Neural cell (in vitro differentiated cells): ENCODE data around the gene KAT2A. TPM values are rescaled to one million over a fixed set of nuclear protein-coding genes. Genes with fewer than 3 reads are reported as not detected.

ENCODE experiments used
- H2AFZ ChIP-seq: fragments of 200-600, 300-800 bp; sonication (generic), shearing (Covaris generic); 2 replicates; pipeline ENCODE4 v1.6.0; 2014; ENCODE audit warnings: low read depth, mild to moderate bottlenecking, antibody characterized with exemption, low read length, moderate library complexity
- H3F3A ChIP-seq: fragments of 200-600 bp; shearing (Covaris generic); 2 replicates; pipeline ENCODE4 v1.6.1; 2016; ENCODE audit warnings: mild to moderate bottlenecking, moderate library complexity, mixed read lengths, antibody characterized with exemption, low read length; ENCODE audit not compliant: insufficient read depth, poor library complexity, severe bottlenecking
- H3K27ac ChIP-seq: fragments of 200-600, 300-800 bp; sonication (generic), shearing (Covaris generic); 2 replicates; pipeline ENCODE4 v1.5.1; 2014; ENCODE audit warnings: mild to moderate bottlenecking, low read length, moderate library complexity
- H3K27me3 ChIP-seq: fragments of 300-800, 200-600 bp; sonication (generic), shearing (Covaris generic); 2 replicates; pipeline ENCODE4 v1.6.0; 2014; ENCODE audit warnings: mild to moderate bottlenecking, low read depth, low read length, moderate library complexity; ENCODE audit not compliant: insufficient read depth
- H3K36me3 ChIP-seq: fragments of 300-800, 200-600 bp; sonication (generic), shearing (Covaris generic); 2 replicates; pipeline ENCODE4 v1.5.1; 2014; ENCODE audit warnings: mild to moderate bottlenecking, antibody characterized with exemption, low read length, moderate library complexity; ENCODE audit not compliant: insufficient read depth
- H3K4me2 ChIP-seq: fragments of 300-800, 200-600 bp; sonication (generic), shearing (Covaris generic); 2 replicates; pipeline ENCODE4 v1.6.0; 2014; ENCODE audit warnings: mild to moderate bottlenecking, low read length
- H3K4me3 ChIP-seq: fragments of 300-800, 200-600 bp; sonication (generic), shearing (Covaris generic); 2 replicates; pipeline ENCODE4 v1.5.1; 2014; ENCODE audit warnings: mild to moderate bottlenecking, low read length, moderate library complexity
- H3K79me2 ChIP-seq: fragments of 200-600 bp; shearing (Covaris generic); replicated peaks from 2 replicates; pipeline ENCODE4 v1.6.0; 2014; ENCODE audit warnings: mild to moderate bottlenecking, low read length, moderate library complexity; ENCODE audit not compliant: insufficient read depth
- H3K9ac ChIP-seq: fragments of 300-800, 200-600 bp; sonication (generic), shearing (Covaris generic); 2 replicates; pipeline ENCODE4 v1.6.1; 2016; ENCODE audit warnings: mild to moderate bottlenecking, low read length, mixed read lengths
- H3K9me2 ChIP-seq: fragments of 200-600 bp; shearing (Covaris generic); 2 replicates; pipeline ENCODE4 v1.6.1; 2016; ENCODE audit warnings: mild to moderate bottlenecking, low read length, mixed read lengths; ENCODE audit not compliant: insufficient read depth
- H3K9me3 ChIP-seq: fragments of 200-600, 300-800 bp; sonication (generic), shearing (Covaris generic); 2 replicates; pipeline ENCODE4 v1.6.1; 2016; ENCODE audit warnings: mild to moderate bottlenecking, mixed run types, low read length, moderate library complexity, mixed read lengths
- H4K20me1 ChIP-seq: fragments of 200-600 bp; shearing (Covaris generic); 2 replicates; pipeline ENCODE4 v1.6.1; 2016; ENCODE audit warnings: mild to moderate bottlenecking, mixed run types; ENCODE audit not compliant: insufficient read depth
- CTCF ChIP-seq: fragments of 450-650 bp; IDR thresholded peaks from 2 replicates; pipeline ENCODE4 v1.5.1; 2014; ENCODE audit warnings: antibody characterized with exemption, mild to moderate bottlenecking, moderate library complexity; ENCODE audit not compliant: poor library complexity, severe bottlenecking
- EP300 ChIP-seq: fragments of 450-650 bp; conservative IDR thresholded peaks from 2 replicates; pipeline ENCODE4 v1.6.1; 2014; ENCODE audit warnings: antibody characterized with exemption, mild to moderate bottlenecking, moderate library complexity; ENCODE audit not compliant: poor library complexity, severe bottlenecking
- EZH2 ChIP-seq: fragments of 200-600, 300-800 bp; shearing (Covaris generic), sonication (generic); IDR thresholded peaks from 2 replicates; pipeline ENCODE4 v1.6.1; 2014; ENCODE audit warnings: antibody characterized with exemption, low read length, borderline replicate concordance, mild to moderate bottlenecking; ENCODE audit not compliant: insufficient read depth, poor library complexity, severe bottlenecking
- MXI1 ChIP-seq: fragments of 450-650 bp; conservative IDR thresholded peaks from 2 replicates; pipeline ENCODE4 v1.6.1; 2014; ENCODE audit warnings: antibody characterized with exemption, mild to moderate bottlenecking; ENCODE audit not compliant: poor library complexity, severe bottlenecking
- POLR2AphosphoS5 ChIP-seq: IDR thresholded peaks from 2 replicates; pipeline ENCODE4 v1.6.1; 2012
- RAD21 ChIP-seq: fragments of 450-650 bp; conservative IDR thresholded peaks from 2 replicates; pipeline ENCODE4 v1.6.1; 2014; ENCODE audit warnings: antibody characterized with exemption, mild to moderate bottlenecking, moderate library complexity
- REST ChIP-seq: IDR thresholded peaks from 2 replicates; pipeline ENCODE4 v1.6.1; 2012; ENCODE audit warnings: borderline replicate concordance
- SMC3 ChIP-seq: fragments of 450-650 bp; conservative IDR thresholded peaks from 2 replicates; pipeline ENCODE4 v1.6.1; 2014; ENCODE audit warnings: antibody characterized with exemption, mild to moderate bottlenecking, moderate library complexity; ENCODE audit not compliant: poor library complexity
- TAF1 ChIP-seq: IDR thresholded peaks from 2 replicates; pipeline ENCODE4 v1.6.1; 2012; ENCODE audit warnings: low read depth
- polyA plus RNA-seq: library from polyadenylated mRNA; depleted of rRNA; stranded (reverse); fragments of >200 nt; gene quantifications from 2 replicates; pipeline ENCODE4 v1.2.3, GENCODE V29; 2014

Gene KAT2A
- polyA plus RNA-seq, 1 donor from 2014 or later, result 39.9 TPM

- Histone ChIP-seq H3K27me3 (no peaks in the 10 kb centered on the region), H3K9me2 (no peaks in the 10 kb centered on the region), H3K27ac (no peak overlapping the region), H4K20me1 (no peaks in the 10 kb centered on the region), H3K9me3 (no peaks in the 10 kb centered on the region), H3K36me3 (no peaks in the 10 kb centered on the region), H3K79me2 (no peaks in the 10 kb centered on the region), H3K4me2 (no peak overlapping the region), H3K4me3 (no peak overlapping the region), H3K9ac (no peak overlapping the region), H3F3A (no peaks in the 10 kb centered on the region), H2AFZ (no peak overlapping the region)
- TF ChIP-seq EP300 (no peak), EZH2 (no peak), RAD21 (no peak), POLR2AphosphoS5 (no peak), TAF1 (no peak), CTCF (no peak), REST (no peak), MXI1 (no peak), SMC3 (no peak)
These were observed 12.4 kb upstream of the KAT2A start for GRCh38 chr17:42133461-42134041.

GRCh38 chr17:42132941-42133340 lies 11.8 kb upstream of the KAT2A start:
- no peak overlapping the region for H3K4me3 ChIP-seq
- no peak overlapping the region for H3K4me2 ChIP-seq
- H3F3A ChIP-seq, result no peaks in the 10 kb centered on the region
- TF ChIP-seq EZH2, result no peak
- no peak for TF ChIP-seq CTCF
- TF ChIP-seq MXI1, result no peak
- TF ChIP-seq SMC3, result no peak
- TF ChIP-seq RAD21, result no peak
- no peak for TF ChIP-seq POLR2AphosphoS5
- no peak for TF ChIP-seq EP300
- no peak for TF ChIP-seq TAF1
- no peak for TF ChIP-seq REST
- H3K9ac ChIP-seq, result no peak overlapping the region
- H4K20me1 ChIP-seq, result no peaks in the 10 kb centered on the region
- no peaks in the 10 kb centered on the region for H3K79me2 ChIP-seq
- no peaks in the 10 kb centered on the region for H3K9me3 ChIP-seq
- no peak overlapping the region for H3K27ac ChIP-seq
- H3K9me2 ChIP-seq, result no peaks in the 10 kb centered on the region
- H3K27me3 ChIP-seq, result no peaks in the 10 kb centered on the region
- H2AFZ ChIP-seq, result no peak overlapping the region
- H3K36me3 ChIP-seq, result no peaks in the 10 kb centered on the region
